ENCODE results near the gene PLEKHM3.

Gene PLEKHM3

GRCh38 chr2:208047840-208048239, 22.5 kb upstream of the PLEKHM3 start:
- H3K27ac Mint-ChIP-seq, result no peak overlapping the region
- peaks cover 37 to 48% of the 10 kb centered on the region in 2 donors for H3K27me3 Mint-ChIP-seq
- H3K36me3 Mint-ChIP-seq (ENCODE audit: insufficient read depth), result no peaks in the 10 kb centered on the region
- DNase-seq (no peak), ATAC-seq (replicated peaks) (no peak)
- no peak overlapping the region for H3K4me3 Mint-ChIP-seq
- H3K9me3 Mint-ChIP-seq, result no peaks in the 10 kb centered on the region
- H3K4me1 Mint-ChIP-seq (ENCODE audit: low read depth in 2 of 2), result no peaks in the 10 kb centered on the region

GRCh38 chr2:208046686-208047085, 21.4 kb upstream of the PLEKHM3 start:
- ATAC-seq (replicated peaks) (no peak), DNase-seq (no peak)
- Mint-ChIP-seq H3K27ac (no peak overlapping the region), H3K4me3 (no peak overlapping the region), H3K9me3 (no peaks in the 10 kb centered on the region), H3K36me3 (ENCODE audit: insufficient read depth) (no peaks in the 10 kb centered on the region), H3K27me3 (peaks cover 40 to 44% of the 10 kb centered on the region in 2 donors), H3K4me1 (ENCODE audit: low read depth in 2 of 2) (no peaks in the 10 kb centered on the region)

GRCh38 chr2:208042450-208042849, 17.1 kb upstream of the PLEKHM3 start:
- ATAC-seq (replicated peaks) (no peak), DNase-seq (no peak)
- Mint-ChIP-seq H3K27me3 (peaks cover 9 to 20% of the 10 kb centered on the region in 2 donors), H3K4me1 (ENCODE audit: low read depth in 2 of 2) (no peaks in the 10 kb centered on the region), H3K36me3 (ENCODE audit: insufficient read depth) (no peaks in the 10 kb centered on the region), H3K9me3 (no peaks in the 10 kb centered on the region), H3K27ac (no peak overlapping the region), H3K4me3 (no peak overlapping the region)

- H3K27ac Mint-ChIP-seq, result no peak overlapping the region
- ATAC-seq (replicated peaks) (no peak), DNase-seq (no peak)
- no peaks in the 10 kb centered on the region for H3K36me3 Mint-ChIP-seq (ENCODE audit: insufficient read depth)
- peaks cover 8 to 16% of the 10 kb centered on the region in 2 donors for H3K27me3 Mint-ChIP-seq
- no peaks in the 10 kb centered on the region for H3K9me3 Mint-ChIP-seq
- H3K4me3 Mint-ChIP-seq, result no peak overlapping the region
- H3K4me1 Mint-ChIP-seq (ENCODE audit: low read depth in 2 of 2), result no peaks in the 10 kb centered on the region
These were observed 16.7 kb upstream of the PLEKHM3 start for GRCh38 chr2:208042041-208042440.

- Mint-ChIP-seq H3K9me3 (no peaks in the 10 kb centered on the region), H3K36me3 (ENCODE audit: insufficient read depth) (no peaks in the 10 kb centered on the region), H3K4me3 (no peak overlapping the region), H3K27me3 (peaks cover 8% of the 10 kb centered on the region in 2 donors), H3K4me1 (ENCODE audit: low read depth in 2 of 2) (no peaks in the 10 kb centered on the region), H3K27ac (no peak overlapping the region)
- ATAC-seq (replicated peaks) (peak; percentile 70), DNase-seq (peak; percentile 52 to 62 (median 59))
These were observed 15.2 kb upstream of the PLEKHM3 start for GRCh38 chr2:208040199-208041171.

- ATAC-seq (replicated peaks) (no peak), DNase-seq (no peak)
- Mint-ChIP-seq H3K27me3 (peaks cover 8% of the 10 kb centered on the region in 2 donors), H3K27ac (no peak overlapping the region), H3K36me3 (ENCODE audit: insufficient read depth) (no peaks in the 10 kb centered on the region), H3K4me3 (no peak overlapping the region), H3K4me1 (ENCODE audit: low read depth in 2 of 2) (no peaks in the 10 kb centered on the region), H3K9me3 (no peaks in the 10 kb centered on the region)
These were observed 14.2 kb upstream of the PLEKHM3 start for GRCh38 chr2:208039376-208040110.

GRCh38 chr2:208037564-208038487, 12.5 kb upstream of the PLEKHM3 start:
- H3K27me3 Mint-ChIP-seq, result peaks cover 2 to 5% of the 10 kb centered on the region in 2 donors
- no peak overlapping the region for H3K27ac Mint-ChIP-seq
- ATAC-seq (replicated peaks) (no peak), DNase-seq (no peak)
- no peaks in the 10 kb centered on the region for H3K36me3 Mint-ChIP-seq (ENCODE audit: insufficient read depth)
- H3K9me3 Mint-ChIP-seq, result no peaks in the 10 kb centered on the region
- H3K4me3 Mint-ChIP-seq, result no peak overlapping the region
- H3K4me1 Mint-ChIP-seq (ENCODE audit: low read depth in 2 of 2), result no peaks in the 10 kb centered on the region

GRCh38 chr2:208036357-208036756, 11.0 kb upstream of the PLEKHM3 start:
- H3K36me3 Mint-ChIP-seq (ENCODE audit: insufficient read depth), result no peaks in the 10 kb centered on the region
- no peaks in the 10 kb centered on the region for H3K4me1 Mint-ChIP-seq (ENCODE audit: low read depth in 2 of 2)
- no peak overlapping the region for H3K27ac Mint-ChIP-seq
- DNase-seq (no peak), ATAC-seq (replicated peaks) (no peak)
- no peaks in the 10 kb centered on the region for H3K9me3 Mint-ChIP-seq
- H3K4me3 Mint-ChIP-seq, result no peak overlapping the region
- peaks cover 0 to 6% of the 10 kb centered on the region in 2 donors for H3K27me3 Mint-ChIP-seq

- Mint-ChIP-seq H3K9me3 (no peaks in the 10 kb centered on the region), H3K27me3 (peaks cover 0 to 6% of the 10 kb centered on the region in 2 donors), H3K4me3 (no peak overlapping the region), H3K36me3 (ENCODE audit: insufficient read depth) (no peaks in the 10 kb centered on the region), H3K4me1 (ENCODE audit: low read depth in 2 of 2) (no peaks in the 10 kb centered on the region), H3K27ac (no peak overlapping the region)
- DNase-seq (no peak), ATAC-seq (replicated peaks) (no peak)
These were observed 9.3 kb upstream of the PLEKHM3 start for GRCh38 chr2:208034503-208035140.

GRCh38 chr2:208033701-208034502, 8.6 kb upstream of the PLEKHM3 start:
- H3K27ac Mint-ChIP-seq, result no peak overlapping the region
- no peaks in the 10 kb centered on the region for H3K36me3 Mint-ChIP-seq (ENCODE audit: insufficient read depth)
- H3K4me1 Mint-ChIP-seq (ENCODE audit: low read depth in 2 of 2), result no peaks in the 10 kb centered on the region
- H3K27me3 Mint-ChIP-seq, result peaks cover 0 to 6% of the 10 kb centered on the region in 2 donors
- H3K4me3 Mint-ChIP-seq, result no peak overlapping the region
- peak in 2 of 3 experiments; percentile 7 to 18 for DNase-seq
- H3K9me3 Mint-ChIP-seq, result no peaks in the 10 kb centered on the region
- peak; percentile 36 for ATAC-seq (replicated peaks)

- peaks cover 2% of the 10 kb centered on the region for H3K36me3 Mint-ChIP-seq (ENCODE audit: insufficient read depth)
- no peak overlapping the region for H3K27ac Mint-ChIP-seq
- peaks cover 0 to 6% of the 10 kb centered on the region in 2 donors for H3K27me3 Mint-ChIP-seq
- no peaks in the 10 kb centered on the region for H3K4me1 Mint-ChIP-seq (ENCODE audit: low read depth in 2 of 2)
- no peaks in the 10 kb centered on the region for H3K9me3 Mint-ChIP-seq
- ATAC-seq (replicated peaks) (no peak), DNase-seq (no peak)
- no peak overlapping the region for H3K4me3 Mint-ChIP-seq
These were observed 6.3 kb upstream of the PLEKHM3 start for GRCh38 chr2:208031608-208032019.

GRCh38 chr2:208025814-208026184, 472 bp upstream of the PLEKHM3 start:
- Mint-ChIP-seq H3K27ac (peak overlapping the region; percentile 95 to 96), H3K9me3 (no peaks in the 10 kb centered on the region), H3K4me1 (ENCODE audit: low read depth in 2 of 2) (peaks cover 16 to 20% of the 10 kb centered on the region in 2 donors), H3K4me3 (peak overlapping the region; percentile 91 to 93), H3K27me3 (no peaks in the 10 kb centered on the region), H3K36me3 (ENCODE audit: insufficient read depth) (peaks cover 4% of the 10 kb centered on the region)
- no peak for DNase-seq
- ATAC-seq (replicated peaks), result peak; percentile 41
